PC-9 (cell line): ENCODE results near the gene RILP.

Experiments
- CTCF ChIP-seq: fragments of 200-600 bp; sonication (generic); conservative IDR thresholded peaks from 2 replicates; pipeline ENCODE4 v1.6.1; 2017; ENCODE audit warnings: mixed run types, antibody characterized with exemption, mild to moderate bottlenecking, moderate library complexity
- EZH2 ChIP-seq: fragments of 200-600 bp; sonication (generic); IDR thresholded peaks from 2 replicates; pipeline ENCODE4 v1.8.0; 2017; ENCODE audit warnings: antibody characterized with exemption, low read depth

- TF ChIP-seq CTCF: no peak
- TF ChIP-seq EZH2: no peak
These were observed 4.2 kb downstream of the RILP start, which contains the start of gene SCARF1 for GRCh38 chr17:1645207-1646171.
